Stimulated activated CD4-positive, alpha-beta T cell treated with anti-CD3 and anti-CD28 coated beads, Interleukin-1b, Interleukin-23, amount 100 ng/mL, for 48 hours (primary cell): ENCODE measurements around the gene ZC3H12C.
"Not testable (repeated sequence)": the region's sequence is repeated elsewhere in the genome, so short reads cannot be mapped to it uniquely, and the experiment has no call there.

Experiments
- DNase-seq: peaks from one replicate; pipeline ENCODE4 v3.0.0-alpha.2; 2020

The ZC3H12C gene

GRCh38 chr11:110092515-110093406, at the start of gene ZC3H12C:
Gene ZC3H12C (plus strand): TSS chr11:110093392. CDS start chr11:110093412, 20 bp downstream.
- peak; percentile 43 for DNase-seq

GRCh38 chr11:110044226-110044968, 48.8 kb upstream of the ZC3H12C start:
- no peak for DNase-seq

- DNase-seq: no peak
Measured at GRCh38 chr11:110046775-110047380, 46.3 kb upstream of the ZC3H12C start.

- DNase-seq: no peak
Measured at GRCh38 chr11:110049501-110050200, 43.5 kb upstream of the ZC3H12C start.

- no peak for DNase-seq
Measured at GRCh38 chr11:110050201-110050506, 43.0 kb upstream of the ZC3H12C start.

GRCh38 chr11:110053848-110054414, 39.3 kb upstream of the ZC3H12C start:
- no peak for DNase-seq

GRCh38 chr11:110056956-110057355, 36.2 kb upstream of the ZC3H12C start:
- DNase-seq: no peak

- DNase-seq: no peak
Measured at GRCh38 chr11:110059706-110060463, 33.3 kb upstream of the ZC3H12C start.

- DNase-seq: no peak
Measured at GRCh38 chr11:110061296-110061695, 31.9 kb upstream of the ZC3H12C start.

GRCh38 chr11:110062247-110062646, 30.9 kb upstream of the ZC3H12C start:
- DNase-seq: no peak

- DNase-seq: no peak
Measured at GRCh38 chr11:110065189-110065588, 28.0 kb upstream of the ZC3H12C start.

GRCh38 chr11:110068001-110068400, 25.2 kb upstream of the ZC3H12C start:
- not testable (repeated sequence) for DNase-seq

GRCh38 chr11:110069158-110069737, 23.9 kb upstream of the ZC3H12C start:
- no peak for DNase-seq

GRCh38 chr11:110070176-110070575, 23.0 kb upstream of the ZC3H12C start:
- no peak for DNase-seq

- no peak for DNase-seq
Measured at GRCh38 chr11:110071197-110071596, 22.0 kb upstream of the ZC3H12C start.

GRCh38 chr11:110072930-110073329, 20.3 kb upstream of the ZC3H12C start:
- no peak for DNase-seq

- DNase-seq: no peak
Measured at GRCh38 chr11:110074499-110074898, 18.7 kb upstream of the ZC3H12C start.

GRCh38 chr11:110075105-110075846, 17.9 kb upstream of the ZC3H12C start:
- no peak for DNase-seq

GRCh38 chr11:110075847-110076208, 17.4 kb upstream of the ZC3H12C start:
- no peak for DNase-seq

- no peak for DNase-seq
Measured at GRCh38 chr11:110076371-110076965, 16.7 kb upstream of the ZC3H12C start.
